Activated T-helper 9 cell treated with anti-CD3 and anti-CD28 coated beads, Interleukin-2, amount 50 U/mL, for 16 hours (primary cell): ENCODE results near the gene OR7D2.

Experiments used
- DNase-seq: peaks from one replicate; pipeline ENCODE4 v3.0.0-alpha.2; 2020; ENCODE audit warnings: low read depth

OR7D2 gene

GRCh38 chr19:9205501-9206113, 26.8 kb downstream of the OR7D2 start:
- DNase-seq: peak; percentile 45

GRCh38 chr19:9219489-9219888, 40.7 kb downstream of the OR7D2 start, which contains the start of gene OR7D4:
OR7D4 (minus strand) TSS chr19:9219589; CDS start chr19:9214837, 4,752 bp downstream.
- DNase-seq: no peak
